PFSK-1 (cell line): ENCODE measurements around the gene PIK3R3.

Experiments
- FOXP2 ChIP-seq: optimal IDR thresholded peaks from 2 replicates; pipeline ENCODE3; 2011; ENCODE audit warnings: borderline replicate concordance, control low read depth, inconsistent platforms; ENCODE audit not compliant: insufficient read depth; ENCODE audit errors: extremely low read length, extremely low read depth
- POLR2AphosphoS5 ChIP-seq: IDR thresholded peaks from 2 replicates; pipeline ENCODE4 v1.6.1; 2012; ENCODE audit warnings: low read depth, mild to moderate bottlenecking, control low read depth, low read length, moderate library complexity
- SIN3A ChIP-seq: IDR thresholded peaks from 2 replicates; pipeline ENCODE4 v1.6.1; 2012; ENCODE audit warnings: mild to moderate bottlenecking, low read length, moderate library complexity, borderline replicate concordance; ENCODE audit not compliant: insufficient read depth
- TAF1 ChIP-seq: IDR thresholded peaks from 2 replicates; pipeline ENCODE4 v1.6.1; 2012; ENCODE audit warnings: low read length, control low read depth, borderline replicate concordance; ENCODE audit not compliant: insufficient read depth
- TF ChIP-seq, protein P1 (sequence below), 2 experiments: IDR thresholded peaks; 2 replicates each; pipeline versions ENCODE4 v1.6.1 to v1.8.0; 2011 to 2012; ENCODE audit warnings: low read depth in 2 of 2, low read length in 2 of 2, control low read depth in 1 of 2, inconsistent platforms in 1 of 2, mild to moderate bottlenecking in 1 of 2, moderate library complexity in 1 of 2; ENCODE audit not compliant: insufficient read depth in 1 of 2

DNA sequence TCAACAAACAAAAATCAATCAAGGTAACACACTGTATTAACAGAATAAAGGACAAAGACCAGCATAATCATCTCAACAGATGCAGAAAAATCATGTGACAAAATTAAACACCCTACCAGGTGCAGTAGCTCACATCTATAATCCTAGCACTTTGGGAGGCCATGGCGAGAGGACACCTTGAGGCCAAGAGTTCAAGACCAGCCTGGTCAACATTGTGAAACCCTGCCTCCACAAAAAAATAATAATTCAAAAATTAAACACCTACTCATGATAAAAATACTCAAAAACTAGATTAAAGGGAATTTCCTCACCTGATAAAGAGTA is 35.3 kb downstream of the PIK3R3 start:
- TF ChIP-seq, protein P1, sequence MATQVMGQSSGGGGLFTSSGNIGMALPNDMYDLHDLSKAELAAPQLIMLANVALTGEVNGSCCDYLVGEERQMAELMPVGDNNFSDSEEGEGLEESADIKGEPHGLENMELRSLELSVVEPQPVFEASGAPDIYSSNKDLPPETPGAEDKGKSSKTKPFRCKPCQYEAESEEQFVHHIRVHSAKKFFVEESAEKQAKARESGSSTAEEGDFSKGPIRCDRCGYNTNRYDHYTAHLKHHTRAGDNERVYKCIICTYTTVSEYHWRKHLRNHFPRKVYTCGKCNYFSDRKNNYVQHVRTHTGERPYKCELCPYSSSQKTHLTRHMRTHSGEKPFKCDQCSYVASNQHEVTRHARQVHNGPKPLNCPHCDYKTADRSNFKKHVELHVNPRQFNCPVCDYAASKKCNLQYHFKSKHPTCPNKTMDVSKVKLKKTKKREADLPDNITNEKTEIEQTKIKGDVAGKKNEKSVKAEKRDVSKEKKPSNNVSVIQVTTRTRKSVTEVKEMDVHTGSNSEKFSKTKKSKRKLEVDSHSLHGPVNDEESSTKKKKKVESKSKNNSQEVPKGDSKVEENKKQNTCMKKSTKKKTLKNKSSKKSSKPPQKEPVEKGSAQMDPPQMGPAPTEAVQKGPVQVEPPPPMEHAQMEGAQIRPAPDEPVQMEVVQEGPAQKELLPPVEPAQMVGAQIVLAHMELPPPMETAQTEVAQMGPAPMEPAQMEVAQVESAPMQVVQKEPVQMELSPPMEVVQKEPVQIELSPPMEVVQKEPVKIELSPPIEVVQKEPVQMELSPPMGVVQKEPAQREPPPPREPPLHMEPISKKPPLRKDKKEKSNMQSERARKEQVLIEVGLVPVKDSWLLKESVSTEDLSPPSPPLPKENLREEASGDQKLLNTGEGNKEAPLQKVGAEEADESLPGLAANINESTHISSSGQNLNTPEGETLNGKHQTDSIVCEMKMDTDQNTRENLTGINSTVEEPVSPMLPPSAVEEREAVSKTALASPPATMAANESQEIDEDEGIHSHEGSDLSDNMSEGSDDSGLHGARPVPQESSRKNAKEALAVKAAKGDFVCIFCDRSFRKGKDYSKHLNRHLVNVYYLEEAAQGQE (IDR thresholded peaks at IDR 0.05; ENCODE audit: insufficient read depth in 1 of 2, low read depth in 2 of 2, low read length in 2 of 2): no peak
- no peak for TF ChIP-seq POLR2AphosphoS5
- TF ChIP-seq TAF1: no peak
- TF ChIP-seq SIN3A: no peak
- TF ChIP-seq FOXP2: no peak
